ENCODE data around the gene ENO3. TPM values are rescaled to one million over a fixed set of nuclear protein-coding genes. Genes with fewer than 3 reads are reported as not detected.

Gene ENO3
- total RNA-seq, 1 donor from 2014 or later = 7.3 TPM

DNA sequence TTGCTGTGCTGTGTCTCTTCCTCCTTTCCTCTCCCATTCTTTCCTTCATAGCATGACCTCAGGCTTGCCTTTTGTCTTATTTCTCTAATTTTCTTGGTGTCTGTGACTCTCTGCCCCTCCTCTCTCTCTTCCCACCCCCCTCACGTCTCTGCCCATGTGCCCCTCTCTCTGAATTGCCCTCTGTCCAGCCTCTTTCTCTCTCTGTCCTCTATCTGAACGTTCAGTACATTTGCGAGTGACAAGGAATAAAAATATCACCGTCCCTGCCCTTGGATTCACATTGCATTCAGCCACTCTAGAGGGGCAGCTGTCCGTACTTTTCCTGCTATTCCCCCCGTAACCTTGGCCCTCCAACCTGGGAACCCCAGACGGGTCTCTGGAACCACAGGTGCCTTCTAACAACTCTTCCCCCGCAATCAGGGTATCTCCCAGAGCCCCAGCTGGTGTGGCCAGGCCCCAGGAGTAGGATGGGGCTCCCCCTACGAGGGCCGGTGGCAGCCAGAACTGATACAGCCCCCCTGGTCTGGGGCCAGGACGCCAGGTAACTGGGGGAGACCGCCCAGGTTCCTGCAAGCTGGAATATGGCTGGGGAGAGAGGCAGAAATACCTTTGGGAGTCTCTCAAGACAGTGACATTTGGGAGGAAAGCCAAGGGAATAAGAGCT lies 48.6 kb downstream of the ENO3 start:
- H3K4me3 Mint-ChIP-seq (ENCODE audit: unreplicated experiment) = peak overlapping the region; percentile 93
- H3K9me3 Mint-ChIP-seq (ENCODE audit: unreplicated experiment) = no peaks in the 10 kb centered on the region
- TF ChIP-seq, protein P1, sequence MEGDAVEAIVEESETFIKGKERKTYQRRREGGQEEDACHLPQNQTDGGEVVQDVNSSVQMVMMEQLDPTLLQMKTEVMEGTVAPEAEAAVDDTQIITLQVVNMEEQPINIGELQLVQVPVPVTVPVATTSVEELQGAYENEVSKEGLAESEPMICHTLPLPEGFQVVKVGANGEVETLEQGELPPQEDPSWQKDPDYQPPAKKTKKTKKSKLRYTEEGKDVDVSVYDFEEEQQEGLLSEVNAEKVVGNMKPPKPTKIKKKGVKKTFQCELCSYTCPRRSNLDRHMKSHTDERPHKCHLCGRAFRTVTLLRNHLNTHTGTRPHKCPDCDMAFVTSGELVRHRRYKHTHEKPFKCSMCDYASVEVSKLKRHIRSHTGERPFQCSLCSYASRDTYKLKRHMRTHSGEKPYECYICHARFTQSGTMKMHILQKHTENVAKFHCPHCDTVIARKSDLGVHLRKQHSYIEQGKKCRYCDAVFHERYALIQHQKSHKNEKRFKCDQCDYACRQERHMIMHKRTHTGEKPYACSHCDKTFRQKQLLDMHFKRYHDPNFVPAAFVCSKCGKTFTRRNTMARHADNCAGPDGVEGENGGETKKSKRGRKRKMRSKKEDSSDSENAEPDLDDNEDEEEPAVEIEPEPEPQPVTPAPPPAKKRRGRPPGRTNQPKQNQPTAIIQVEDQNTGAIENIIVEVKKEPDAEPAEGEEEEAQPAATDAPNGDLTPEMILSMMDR (IDR thresholded peaks at IDR 0.05; ENCODE audit: unreplicated experiment) = no peak
- H3K27me3 Mint-ChIP-seq (ENCODE audit: unreplicated experiment) = peaks cover 10% of the 10 kb centered on the region
- H3K36me3 Mint-ChIP-seq (ENCODE audit: low read depth, unreplicated experiment) = peaks cover 39% of the 10 kb centered on the region
- no peak overlapping the region for H3K27ac Mint-ChIP-seq (ENCODE audit: unreplicated experiment)
- peaks cover 15% of the 10 kb centered on the region for H3K4me1 Mint-ChIP-seq (ENCODE audit: unreplicated experiment)
- no peak for DNase-seq (ENCODE audit: low spot score)

DNA sequence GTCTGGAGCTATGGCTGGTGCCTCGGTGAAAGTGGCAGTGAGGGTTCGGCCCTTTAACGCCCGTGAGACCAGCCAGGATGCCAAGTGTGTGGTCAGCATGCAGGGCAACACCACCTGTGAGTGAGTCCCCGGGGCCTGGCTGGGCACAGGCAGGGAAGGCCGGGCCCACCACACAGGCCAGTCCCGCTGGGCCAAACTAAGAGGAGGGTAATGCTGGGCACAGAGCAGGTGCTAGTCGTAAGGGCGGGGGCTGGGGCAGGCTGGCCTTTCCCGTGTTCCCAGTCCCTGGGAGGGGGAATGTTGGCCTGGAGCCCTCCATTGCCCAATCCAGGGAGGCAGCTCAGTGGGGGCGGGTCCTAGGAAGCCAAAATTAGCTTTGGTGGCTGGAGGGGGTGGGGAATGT lies 49.3 kb downstream of the ENO3 start:
- TF ChIP-seq, protein P1 (IDR thresholded peaks at IDR 0.05; ENCODE audit: unreplicated experiment) = no peak
- Mint-ChIP-seq H3K36me3 (ENCODE audit: low read depth, unreplicated experiment) (peaks cover 44% of the 10 kb centered on the region), H3K9me3 (ENCODE audit: unreplicated experiment) (no peaks in the 10 kb centered on the region), H3K4me1 (ENCODE audit: unreplicated experiment) (peaks cover 15% of the 10 kb centered on the region), H3K27me3 (ENCODE audit: unreplicated experiment) (peaks cover 5% of the 10 kb centered on the region), H3K27ac (ENCODE audit: unreplicated experiment) (no peak overlapping the region), H3K4me3 (ENCODE audit: unreplicated experiment) (peak overlapping the region; percentile 58)
- no peak for DNase-seq (ENCODE audit: low spot score)

DNA sequence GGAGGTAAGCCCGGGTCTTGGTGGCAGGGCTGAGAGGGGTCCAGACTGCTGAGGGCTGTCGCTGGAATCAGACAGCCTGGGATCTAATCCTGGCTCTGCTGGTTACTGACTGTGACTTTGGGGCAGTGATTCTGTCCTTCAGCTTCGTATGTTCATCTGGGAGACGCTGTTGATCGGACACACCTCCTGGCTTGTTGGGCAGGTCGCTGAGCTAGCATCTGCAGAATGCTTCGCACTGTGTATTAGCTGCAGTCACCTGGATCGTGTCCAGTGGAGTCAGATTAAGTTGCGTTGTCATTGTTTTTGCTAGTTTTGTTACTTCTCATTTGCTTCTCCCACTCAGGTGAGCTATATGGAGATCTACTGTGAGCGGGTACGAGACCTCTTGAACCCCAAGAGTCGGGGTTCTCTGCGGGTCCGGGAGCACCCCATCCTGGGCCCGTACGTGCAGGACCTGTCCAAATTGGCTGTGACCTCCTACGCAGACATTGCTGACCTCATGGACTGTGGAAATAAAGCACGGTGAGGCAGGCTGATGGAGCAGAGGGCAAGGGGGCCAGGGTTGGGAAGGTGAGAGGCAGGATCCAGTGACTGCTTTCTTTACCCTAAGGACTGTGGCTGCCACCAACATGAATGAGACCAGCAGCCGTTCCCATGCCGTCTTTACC lies 51.3 kb downstream of the ENO3 start:
- H3K36me3 Mint-ChIP-seq (ENCODE audit: low read depth, unreplicated experiment) = peaks cover 55% of the 10 kb centered on the region
- DNase-seq (ENCODE audit: low spot score) = no peak
- H3K4me3 Mint-ChIP-seq (ENCODE audit: unreplicated experiment) = peak overlapping the region; percentile 52
- peaks cover 12% of the 10 kb centered on the region for H3K4me1 Mint-ChIP-seq (ENCODE audit: unreplicated experiment)
- no peaks in the 10 kb centered on the region for H3K9me3 Mint-ChIP-seq (ENCODE audit: unreplicated experiment)
- H3K27me3 Mint-ChIP-seq (ENCODE audit: unreplicated experiment) = peaks cover 4% of the 10 kb centered on the region
- TF ChIP-seq, protein P1 (IDR thresholded peaks at IDR 0.05; ENCODE audit: unreplicated experiment) = no peak
- H3K27ac Mint-ChIP-seq (ENCODE audit: unreplicated experiment) = no peak overlapping the region

DNA sequence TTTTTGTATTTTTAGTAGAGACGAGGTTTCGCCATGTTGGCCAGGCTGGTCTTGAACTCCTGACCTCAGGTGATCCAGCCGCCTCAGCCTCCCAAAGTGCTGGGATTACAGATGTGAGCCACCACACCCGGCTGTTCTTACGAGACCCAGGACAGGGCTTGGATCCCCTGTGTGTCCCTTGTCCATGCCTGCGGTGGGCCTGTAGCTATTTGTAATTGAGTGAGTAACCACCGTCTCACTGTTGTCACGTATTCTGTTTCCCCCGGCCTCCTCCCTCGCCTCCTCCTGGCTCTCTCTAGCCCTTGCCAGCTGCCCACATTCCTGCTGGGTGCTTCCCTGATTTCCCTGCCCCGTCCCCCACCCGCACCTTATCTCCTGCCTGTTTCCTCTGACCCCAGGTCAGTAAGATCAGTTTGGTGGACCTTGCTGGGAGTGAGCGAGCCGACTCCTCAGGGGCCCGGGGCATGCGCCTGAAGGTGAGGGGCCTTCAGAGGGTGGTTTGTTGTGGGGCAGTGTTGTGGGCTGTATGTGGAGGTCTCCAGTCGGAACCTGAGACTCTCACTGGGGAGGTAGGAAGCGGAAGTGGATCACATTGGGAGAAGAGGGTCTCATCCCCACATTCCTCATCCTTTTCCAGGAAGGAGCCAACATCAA lies 52.4 kb downstream of the ENO3 start:
- no peak overlapping the region for H3K4me3 Mint-ChIP-seq (ENCODE audit: unreplicated experiment)
- H3K9me3 Mint-ChIP-seq (ENCODE audit: unreplicated experiment) = no peaks in the 10 kb centered on the region
- H3K36me3 Mint-ChIP-seq (ENCODE audit: low read depth, unreplicated experiment) = peaks cover 66% of the 10 kb centered on the region
- peaks cover 12% of the 10 kb centered on the region for H3K4me1 Mint-ChIP-seq (ENCODE audit: unreplicated experiment)
- TF ChIP-seq, protein P1 (IDR thresholded peaks at IDR 0.05; ENCODE audit: unreplicated experiment) = no peak
- peaks cover 4% of the 10 kb centered on the region for H3K27me3 Mint-ChIP-seq (ENCODE audit: unreplicated experiment)
- H3K27ac Mint-ChIP-seq (ENCODE audit: unreplicated experiment) = no peak overlapping the region
- no peak for DNase-seq (ENCODE audit: low spot score)

Small RNAs within 50 kb of the gene (microRNA-seq; reads per million reads assigned to microRNA genes)
- gene MIR6864 (ENCODE audit: unreplicated experiment) (not detected), gene MIR6865 (ENCODE audit: unreplicated experiment) (1.2 reads per million, percentile 17 among the genes with 10 or more reads in this experiment)

Other genes starting within 250 kb of the ENO3 start
- 118 TPM for gene PELP1, start 247.0 kb upstream of the ENO3 start, total RNA-seq (ENCODE audit: unreplicated experiment)
- gene ARRB2, start 240.5 kb upstream of the ENO3 start, total RNA-seq (ENCODE audit: unreplicated experiment) = 51.1 TPM
- gene MED11, start 219.7 kb upstream of the ENO3 start, total RNA-seq (ENCODE audit: unreplicated experiment) = 10.5 TPM
- gene ZMYND15, start 211.3 kb upstream of the ENO3 start, total RNA-seq (ENCODE audit: unreplicated experiment) = not detected
- 0.13 TPM for gene CXCL16, start 211.2 kb upstream of the ENO3 start, total RNA-seq (ENCODE audit: unreplicated experiment)
- not detected for gene TM4SF5, start 179.2 kb upstream of the ENO3 start, total RNA-seq (ENCODE audit: unreplicated experiment)
- 2.9 TPM for gene VMO1, start 164.8 kb upstream of the ENO3 start, total RNA-seq (ENCODE audit: unreplicated experiment)
- not detected for gene GLTPD2, start 162.2 kb upstream of the ENO3 start, total RNA-seq (ENCODE audit: unreplicated experiment)
- gene PSMB6, start 155.0 kb upstream of the ENO3 start, total RNA-seq (ENCODE audit: unreplicated experiment) = 185 TPM
- gene PLD2, start 144.0 kb upstream of the ENO3 start, total RNA-seq (ENCODE audit: unreplicated experiment) = 86.5 TPM
- gene MINK1, start 117.8 kb upstream of the ENO3 start, total RNA-seq (ENCODE audit: unreplicated experiment) = 176 TPM
- 2.3 TPM for gene C17orf107, start 51.6 kb upstream of the ENO3 start, total RNA-seq (ENCODE audit: unreplicated experiment)
- gene CHRNE, start 48.0 kb upstream of the ENO3 start, total RNA-seq (ENCODE audit: unreplicated experiment) = 1.2 TPM
- gene GP1BA, start 18.8 kb upstream of the ENO3 start, total RNA-seq (ENCODE audit: unreplicated experiment) = 1.3 TPM
- gene SLC25A11, start 11.1 kb upstream of the ENO3 start, total RNA-seq (ENCODE audit: unreplicated experiment) = 47.5 TPM
- gene RNF167, start 10.9 kb upstream of the ENO3 start, total RNA-seq (ENCODE audit: unreplicated experiment) = 92.3 TPM
- 874 TPM for gene PFN1, start 2.6 kb upstream of the ENO3 start, total RNA-seq (ENCODE audit: unreplicated experiment)
- 67.3 TPM for gene SPAG7, start 16.7 kb downstream of the ENO3 start, total RNA-seq (ENCODE audit: unreplicated experiment)
- gene CAMTA2, start 36.6 kb downstream of the ENO3 start, total RNA-seq (ENCODE audit: unreplicated experiment) = 42.3 TPM
- 2.2 TPM for gene INCA1, start 46.4 kb downstream of the ENO3 start, total RNA-seq (ENCODE audit: unreplicated experiment)
- 127 TPM for gene KIF1C, start 46.8 kb downstream of the ENO3 start, total RNA-seq (ENCODE audit: unreplicated experiment)
- gene SLC52A1, start 84.3 kb downstream of the ENO3 start, total RNA-seq (ENCODE audit: unreplicated experiment) = 0.21 TPM
- 0.38 TPM for gene ZFP3, start 127.3 kb downstream of the ENO3 start, total RNA-seq (ENCODE audit: unreplicated experiment)
- gene ZNF232, start 160.8 kb downstream of the ENO3 start, total RNA-seq (ENCODE audit: unreplicated experiment) = 43.0 TPM
- gene USP6, start 164.9 kb downstream of the ENO3 start, total RNA-seq (ENCODE audit: unreplicated experiment) = 5.6 TPM
- gene ZNF594, start 240.7 kb downstream of the ENO3 start, total RNA-seq (ENCODE audit: unreplicated experiment) = 11.6 TPM